GM12875 (cell line): Measurements from ENCODE around the gene STK24.
A peak's percentile ranks its signal among the peaks of the same experiment; 100 is the strongest.

Source experiments
- H3K4me3 ChIP-seq: one replicate; pipeline ENCODE4 v1.5.1; 2011; ENCODE audit warnings: low read depth, low read length, control low read depth
- TF ChIP-seq, protein P1 (sequence below): IDR thresholded peaks from 2 replicates; pipeline ENCODE4 v1.5.1; 2011; ENCODE audit warnings: low read depth, mild to moderate bottlenecking, control low read depth, inconsistent platforms, low read length, moderate library complexity, borderline replicate concordance; ENCODE audit not compliant: insufficient read depth

The STK24 gene

DNA sequence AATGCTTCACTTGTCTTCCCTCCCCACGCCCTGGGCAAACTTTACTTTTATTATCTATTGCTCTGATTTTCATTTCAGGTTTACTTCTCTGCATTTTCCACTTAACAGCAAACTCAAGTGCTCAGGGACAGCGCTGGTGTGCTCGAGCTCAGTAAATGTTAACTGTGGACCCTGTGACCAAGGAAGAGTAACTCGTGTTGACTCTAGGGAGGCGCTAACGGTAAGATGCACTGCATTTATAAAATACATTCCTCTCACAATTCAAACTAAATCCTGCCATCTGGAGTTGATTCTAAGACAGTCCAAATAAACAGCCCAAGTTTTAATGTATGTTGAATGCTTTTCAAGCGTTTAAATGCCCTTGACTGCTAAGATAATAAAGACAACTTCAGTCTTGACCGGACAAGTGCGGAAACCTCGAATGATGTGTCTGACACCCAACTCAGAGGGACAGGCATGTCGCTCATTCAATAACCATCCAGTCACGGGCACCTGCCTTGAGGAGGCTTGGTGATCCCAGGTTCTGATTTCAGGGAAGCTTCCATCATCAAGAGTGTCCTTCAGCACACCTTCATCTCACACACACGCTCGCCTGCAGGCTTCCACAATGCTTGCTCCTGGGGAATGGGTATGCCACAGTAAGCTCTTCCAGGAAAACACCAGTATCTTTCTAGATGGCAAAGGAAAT, 93.2 kb downstream of the STK24 start:
- H3K4me3 ChIP-seq, result no peak overlapping the region
- TF ChIP-seq, protein P1, sequence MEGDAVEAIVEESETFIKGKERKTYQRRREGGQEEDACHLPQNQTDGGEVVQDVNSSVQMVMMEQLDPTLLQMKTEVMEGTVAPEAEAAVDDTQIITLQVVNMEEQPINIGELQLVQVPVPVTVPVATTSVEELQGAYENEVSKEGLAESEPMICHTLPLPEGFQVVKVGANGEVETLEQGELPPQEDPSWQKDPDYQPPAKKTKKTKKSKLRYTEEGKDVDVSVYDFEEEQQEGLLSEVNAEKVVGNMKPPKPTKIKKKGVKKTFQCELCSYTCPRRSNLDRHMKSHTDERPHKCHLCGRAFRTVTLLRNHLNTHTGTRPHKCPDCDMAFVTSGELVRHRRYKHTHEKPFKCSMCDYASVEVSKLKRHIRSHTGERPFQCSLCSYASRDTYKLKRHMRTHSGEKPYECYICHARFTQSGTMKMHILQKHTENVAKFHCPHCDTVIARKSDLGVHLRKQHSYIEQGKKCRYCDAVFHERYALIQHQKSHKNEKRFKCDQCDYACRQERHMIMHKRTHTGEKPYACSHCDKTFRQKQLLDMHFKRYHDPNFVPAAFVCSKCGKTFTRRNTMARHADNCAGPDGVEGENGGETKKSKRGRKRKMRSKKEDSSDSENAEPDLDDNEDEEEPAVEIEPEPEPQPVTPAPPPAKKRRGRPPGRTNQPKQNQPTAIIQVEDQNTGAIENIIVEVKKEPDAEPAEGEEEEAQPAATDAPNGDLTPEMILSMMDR, result no peak

DNA sequence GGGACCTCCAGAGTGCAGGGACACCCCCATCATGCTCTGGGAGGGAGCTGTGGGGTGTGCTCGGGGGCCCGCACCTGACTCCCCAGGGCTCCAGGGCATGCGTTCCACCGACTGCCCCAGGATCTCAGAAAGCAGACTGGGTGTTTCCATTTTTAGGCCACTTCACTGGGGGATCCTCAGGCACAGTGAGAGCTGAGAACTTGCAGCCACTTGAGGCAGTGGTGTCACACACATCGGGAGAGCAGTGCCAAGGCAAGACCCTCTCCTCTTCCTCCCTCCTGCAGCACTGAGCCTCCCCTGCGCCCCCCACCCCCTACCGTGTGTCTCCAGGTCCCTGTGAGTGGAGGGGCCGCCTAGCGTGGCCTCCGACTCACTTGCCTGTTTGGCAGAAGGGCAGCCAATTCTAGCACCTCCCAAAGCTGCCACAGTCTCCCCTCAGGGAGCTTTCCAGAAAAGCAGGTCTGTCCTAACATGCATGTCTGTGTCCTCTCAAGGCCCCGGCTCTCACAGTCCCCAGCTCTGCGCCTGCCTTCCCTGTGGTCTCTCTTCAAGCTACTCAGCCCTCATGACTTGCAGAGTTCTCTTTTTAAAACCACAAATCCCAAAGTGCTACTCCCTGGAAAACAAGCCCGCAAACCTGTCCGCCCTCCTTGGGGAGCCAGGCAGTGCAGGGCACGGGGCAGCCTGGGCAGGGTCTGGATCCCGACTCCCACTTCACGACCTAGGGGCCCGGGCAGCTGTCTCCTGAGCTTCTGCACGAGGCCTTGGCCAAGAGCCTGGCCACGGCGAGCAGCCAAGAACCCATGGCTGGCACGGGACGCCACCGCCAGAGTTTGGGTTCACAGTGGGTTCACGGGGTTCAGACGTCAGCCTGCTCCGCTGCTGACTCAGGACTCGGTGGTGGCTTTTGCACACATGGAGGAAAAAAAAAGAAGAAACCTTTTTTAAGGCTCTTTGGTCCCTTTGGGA, 94.1 kb downstream of the STK24 start:
- H3K4me3 ChIP-seq, result no peak overlapping the region
- TF ChIP-seq, protein P1, result peak; percentile 65

GRCh38 chr13:98480915-98481877, 95.7 kb downstream of the STK24 start:
- no peak overlapping the region for H3K4me3 ChIP-seq
- TF ChIP-seq, protein P1, result no peak

GRCh38 chr13:98479496-98480003, 97.4 kb downstream of the STK24 start:
- TF ChIP-seq, protein P1, result no peak
- H3K4me3 ChIP-seq, result no peak overlapping the region

DNA sequence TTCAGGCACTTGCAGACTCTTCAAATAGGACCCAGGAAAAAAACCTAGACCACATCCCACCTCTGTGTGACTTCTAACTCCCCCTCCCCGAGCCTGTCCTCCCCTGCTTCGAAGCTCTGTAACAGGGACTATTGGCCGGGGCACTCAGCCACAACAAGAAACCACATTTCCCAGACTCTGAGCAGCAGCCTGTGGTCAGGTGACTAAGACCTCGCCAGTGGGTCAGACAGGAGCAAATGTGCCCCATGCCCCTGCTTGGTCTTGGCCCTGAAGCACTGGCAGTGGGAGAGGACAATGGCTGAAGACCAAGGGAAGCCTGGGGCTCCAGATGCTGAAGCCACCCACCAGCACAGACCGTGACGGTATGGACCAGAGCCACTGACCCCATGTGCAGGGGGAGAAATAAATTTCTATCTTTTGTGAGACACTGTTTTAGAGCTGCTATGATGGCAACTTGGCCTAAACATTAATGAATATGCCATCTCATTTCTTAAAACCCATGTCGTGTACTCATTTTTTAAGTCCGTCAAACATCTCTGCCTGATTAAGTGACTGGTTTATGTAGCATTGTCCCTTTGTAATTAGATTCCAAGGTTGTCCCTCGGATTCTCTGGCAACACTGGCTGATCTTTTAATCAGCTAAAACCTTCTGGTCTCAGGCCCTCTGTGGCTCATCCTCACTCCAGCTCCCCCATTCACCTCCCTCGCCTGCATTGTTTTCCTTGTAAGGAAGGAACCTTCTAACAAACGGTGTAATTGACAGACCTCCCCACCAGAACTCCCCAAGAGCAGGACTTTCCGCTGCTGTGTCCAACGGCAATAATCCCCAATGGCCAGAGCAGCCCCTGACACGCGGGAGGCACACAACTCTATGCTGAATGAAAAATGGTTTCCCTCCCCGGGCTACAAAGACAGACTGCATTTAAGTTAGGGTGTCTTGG, 98.4 kb downstream of the STK24 start:
- H3K4me3 ChIP-seq, result no peak overlapping the region
- TF ChIP-seq, protein P1, result no peak
